HepG2 (cell line): ENCODE data around the gene LUC7L. TPM values are rescaled to one million over a fixed set of nuclear protein-coding genes. Genes with fewer than 3 reads are reported as not detected.

Experiments
- DZIP1 ChIP-seq: sonication (generic); formaldehyde crosslinking; IDR thresholded peaks from 2 replicates; pipeline ENCODE4 v1.5.0; 2020; ENCODE audit warnings: mild to moderate bottlenecking, missing genetic modification reagents
- EZH2 ChIP-seq: conservative IDR thresholded peaks from 2 replicates; pipeline ENCODE4 v1.6.1; 2012; ENCODE audit warnings: mild to moderate bottlenecking, low read depth, low read length, moderate library complexity
- HIVEP1 ChIP-seq: sonication (generic); formaldehyde crosslinking; IDR thresholded peaks from 2 replicates; pipeline ENCODE4 v1.4.0; 2020; ENCODE audit warnings: mild to moderate bottlenecking, missing genetic modification reagents
- HNRNPL ChIP-seq: fragments of 200-400 bp; formaldehyde crosslinking; IDR thresholded peaks from 2 replicates; pipeline ENCODE4 v1.6.1; 2017; ENCODE audit warnings: mild to moderate bottlenecking, low read depth, low read length
- KLF12 ChIP-seq: sonication (generic); formaldehyde crosslinking; IDR thresholded peaks from 2 replicates; pipeline ENCODE4 v1.4.0; 2020; ENCODE audit warnings: missing genetic modification reagents, borderline replicate concordance
- MAF1 ChIP-seq: sonication (generic); formaldehyde crosslinking; IDR thresholded peaks from 2 replicates; pipeline ENCODE4 v1.5.0; 2020; ENCODE audit warnings: missing genetic modification reagents, borderline replicate concordance
- MATR3 ChIP-seq: sonication (generic); formaldehyde crosslinking; IDR thresholded peaks from 2 replicates; pipeline ENCODE4 v1.4.0; 2020; ENCODE audit warnings: missing genetic modification reagents
- MAX ChIP-seq: IDR thresholded peaks from 2 replicates; pipeline ENCODE4 v1.6.1; 2012; ENCODE audit warnings: inconsistent platforms
- MLLT10 ChIP-seq: sonication (generic); formaldehyde crosslinking; IDR thresholded peaks from 2 replicates; pipeline ENCODE4 v1.4.0; 2020; ENCODE audit warnings: missing genetic modification reagents
- NFE2 ChIP-seq: sonication (generic); formaldehyde crosslinking; IDR thresholded peaks from 2 replicates; pipeline ENCODE4 v1.4.0; 2020; ENCODE audit warnings: missing genetic modification reagents
- NFE2L2 ChIP-seq: fragments of 150-350 bp; IDR thresholded peaks from 2 replicates; pipeline ENCODE4 v1.6.1; 2014; ENCODE audit warnings: low read length
- NFYC ChIP-seq: IDR thresholded peaks from 2 replicates; pipeline ENCODE4 v1.6.1; 2016; ENCODE audit warnings: missing genetic modification reagents, missing compliant biosample characterization
- PCBP1 ChIP-seq: fragments of 200-400 bp; formaldehyde crosslinking; IDR thresholded peaks from 2 replicates; pipeline ENCODE4 v1.6.1; 2017; ENCODE audit warnings: mild to moderate bottlenecking, low read depth, low read length, borderline replicate concordance
- PHF20 ChIP-seq: sonication (generic); formaldehyde crosslinking; IDR thresholded peaks from 2 replicates; pipeline ENCODE4 v1.5.0; 2020; ENCODE audit warnings: mild to moderate bottlenecking, missing genetic modification reagents
- POLR2A ChIP-seq, 2 experiments: IDR thresholded peaks; 2 replicates each; pipeline ENCODE4 v1.6.1; 2011; ENCODE audit warnings: low read depth in 2 of 2, low read length in 2 of 2, mild to moderate bottlenecking in 1 of 2, moderate library complexity in 1 of 2; ENCODE audit not compliant: insufficient read depth in 1 of 2
- RFXANK ChIP-seq: IDR thresholded peaks from 2 replicates; pipeline ENCODE4 v1.6.1; 2016
- SETDB1 ChIP-seq: sonication (generic); formaldehyde crosslinking; IDR thresholded peaks from 2 replicates; pipeline ENCODE4 v1.5.1; 2020; ENCODE audit warnings: missing genetic modification reagents, mild to moderate bottlenecking, borderline replicate concordance
- XRCC5 ChIP-seq: fragments of 200-400 bp; formaldehyde crosslinking; optimal IDR thresholded peaks from 2 replicates; pipeline ENCODE3; 2017; ENCODE audit warnings: mild to moderate bottlenecking, low read length
- YEATS2 ChIP-seq: sonication (generic); formaldehyde crosslinking; IDR thresholded peaks from 2 replicates; pipeline ENCODE4 v1.4.0; 2020; ENCODE audit warnings: missing genetic modification reagents, borderline replicate concordance
- ZBTB34 ChIP-seq: sonication (generic); formaldehyde crosslinking; IDR thresholded peaks from 2 replicates; pipeline ENCODE4 v1.8.0; 2022; ENCODE audit warnings: mild to moderate bottlenecking, missing genetic modification reagents
- ZBTB38 ChIP-seq: sonication (generic); formaldehyde crosslinking; IDR thresholded peaks from 2 replicates; pipeline ENCODE4 v1.5.1; 2020; ENCODE audit warnings: mild to moderate bottlenecking, missing genetic modification reagents
- ZBTB7B ChIP-seq: sonication (generic); formaldehyde crosslinking; IDR thresholded peaks from 2 replicates; pipeline ENCODE4 v1.4.0; 2020; ENCODE audit warnings: missing genetic modification reagents
- ZNF138 ChIP-seq: sonication (generic); formaldehyde crosslinking; IDR thresholded peaks from 2 replicates; pipeline ENCODE4 v1.5.0; 2020; ENCODE audit warnings: mild to moderate bottlenecking, low read depth, missing genetic modification reagents
- ZNF230 ChIP-seq: sonication (generic); formaldehyde crosslinking; IDR thresholded peaks from 2 replicates; pipeline ENCODE4 v1.4.0; 2020; ENCODE audit warnings: mild to moderate bottlenecking, missing genetic modification reagents
- ZNF296 ChIP-seq: sonication (generic); formaldehyde crosslinking; conservative IDR thresholded peaks from 2 replicates; pipeline ENCODE4 v1.5.0; 2020; ENCODE audit warnings: mild to moderate bottlenecking, missing genetic modification reagents
- ZNF441 ChIP-seq: sonication (generic); formaldehyde crosslinking; IDR thresholded peaks from 2 replicates; pipeline ENCODE4 v1.7.0; 2021; ENCODE audit warnings: missing genetic modification reagents, borderline replicate concordance
- ZNF556 ChIP-seq: sonication (generic); formaldehyde crosslinking; IDR thresholded peaks from 2 replicates; pipeline ENCODE4 v1.4.0; 2020; ENCODE audit warnings: mild to moderate bottlenecking, missing genetic modification reagents, borderline replicate concordance
- ZNF674 ChIP-seq: sonication (generic); formaldehyde crosslinking; IDR thresholded peaks from 2 replicates; pipeline ENCODE4 v1.5.0; 2020; ENCODE audit warnings: low read depth, mild to moderate bottlenecking, missing genetic modification reagents
- ZNF777 ChIP-seq: sonication (generic); formaldehyde crosslinking; IDR thresholded peaks from 2 replicates; pipeline ENCODE4 v1.4.0; 2020; ENCODE audit warnings: missing genetic modification reagents
- ZNF816 ChIP-seq: sonication (generic); formaldehyde crosslinking; IDR thresholded peaks from 2 replicates; pipeline ENCODE4 v1.8.0; 2022; ENCODE audit warnings: missing genetic modification reagents, mild to moderate bottlenecking, borderline replicate concordance
- ZSCAN29 ChIP-seq: sonication (generic); formaldehyde crosslinking; conservative IDR thresholded peaks from 2 replicates; pipeline ENCODE4 v1.4.0; 2020; ENCODE audit warnings: mild to moderate bottlenecking, missing genetic modification reagents
- polyA plus RNA-seq, 8 experiments: library from polyadenylated mRNA; depleted of rRNA in 3 of 8; stranded (reverse) in 7 of 8; unstranded in 1 of 8; fragments of >200 nt; fragmentation: Illumina TruSeq in 4 of 8; extraction: Trizol in 4 of 8; gene quantifications; 2 replicates each; pipeline versions ENCODE4 v1.2.1 to v1.2.3, GENCODE V29; 2011 to 2016; ENCODE audit warnings: low read depth in 4 of 8, missing spikeins in 1 of 8, mixed read lengths in 1 of 8; ENCODE audit not compliant: insufficient read depth in 1 of 8
- total RNA-seq, 5 experiments: library from RNA; depleted of rRNA; stranded (reverse); fragments of >200 nt; fragmentation: Illumina TruSeq; extraction: Trizol; gene quantifications; 2 replicates each; pipeline ENCODE4 v1.2.3, GENCODE V29; 2016; ENCODE audit warnings: low read depth in 1 of 5

LUC7L gene
- total and polyA plus RNA-seq, 2 of the 13 experiments (the other 11 are each of a cell fraction or from before 2014, with no cell fraction given), result 48.7 to 56.9 TPM

GRCh38 chr16:180101-180675 is 49.1 kb downstream of the LUC7L start, which contains the start of gene HBQ1 (continued):
- TF ChIP-seq ZBTB34 (CRISPR knock-in tag) (no peak), ZBTB7B (CRISPR knock-in tag) (0 out of 2 replicates have a peak, but pooled peaks have one; percentile 33), EZH2 (no peak), NFYC (CRISPR knock-in tag) (no peak), NFE2 (CRISPR knock-in tag) (no peak), HIVEP1 (CRISPR knock-in tag) (no peak), ZNF441 (CRISPR knock-in tag) (no peak), ZNF138 (CRISPR knock-in tag) (no peak), ZNF556 (CRISPR knock-in tag) (no peak), SETDB1 (CRISPR knock-in tag) (no peak), MLLT10 (CRISPR knock-in tag) (no peak), NFE2L2 (no peak), ZNF674 (CRISPR knock-in tag) (no peak), MAF1 (CRISPR knock-in tag) (no peak), ZBTB38 (CRISPR knock-in tag) (peak; percentile 43; the same call in 1 of the 2 replicates), MAX (peak; percentile 45; the same call in 1 of the 2 replicates), ZSCAN29 (CRISPR knock-in tag) (no peak), ZNF777 (CRISPR knock-in tag) (peak; percentile 82; the same call in 1 of the 2 replicates), HNRNPL (no peak), MATR3 (CRISPR knock-in tag) (no peak), DZIP1 (no peak), RFXANK (no peak), ZNF296 (CRISPR knock-in tag) (no peak), PHF20 (CRISPR knock-in tag) (no peak), KLF12 (no peak), POLR2A (IDR thresholded peaks at IDR 0.05; ENCODE audit: insufficient read depth in 1 of 2, low read depth in 2 of 2, low read length in 2 of 2) (0 out of 4 replicates have a peak, but pooled peaks of 1 of the 2 experiments have one; percentile 40), ZNF816 (CRISPR knock-in tag) (no peak), ZNF230 (CRISPR knock-in tag) (no peak), YEATS2 (CRISPR knock-in tag) (peak; percentile 19; the same call in 1 of the 2 replicates), PCBP1 (no peak), XRCC5 (peak; percentile 55)
